ENCODE results near the gene TMEM91.
"Not testable (repeated sequence)": the region's sequence is repeated elsewhere in the genome, so short reads cannot be mapped to it uniquely, and the experiment has no call there.

GRCh38 chr19:41381536-41381935, 5.2 kb downstream of the TMEM91 start:
- TF ChIP-seq, protein P1, sequence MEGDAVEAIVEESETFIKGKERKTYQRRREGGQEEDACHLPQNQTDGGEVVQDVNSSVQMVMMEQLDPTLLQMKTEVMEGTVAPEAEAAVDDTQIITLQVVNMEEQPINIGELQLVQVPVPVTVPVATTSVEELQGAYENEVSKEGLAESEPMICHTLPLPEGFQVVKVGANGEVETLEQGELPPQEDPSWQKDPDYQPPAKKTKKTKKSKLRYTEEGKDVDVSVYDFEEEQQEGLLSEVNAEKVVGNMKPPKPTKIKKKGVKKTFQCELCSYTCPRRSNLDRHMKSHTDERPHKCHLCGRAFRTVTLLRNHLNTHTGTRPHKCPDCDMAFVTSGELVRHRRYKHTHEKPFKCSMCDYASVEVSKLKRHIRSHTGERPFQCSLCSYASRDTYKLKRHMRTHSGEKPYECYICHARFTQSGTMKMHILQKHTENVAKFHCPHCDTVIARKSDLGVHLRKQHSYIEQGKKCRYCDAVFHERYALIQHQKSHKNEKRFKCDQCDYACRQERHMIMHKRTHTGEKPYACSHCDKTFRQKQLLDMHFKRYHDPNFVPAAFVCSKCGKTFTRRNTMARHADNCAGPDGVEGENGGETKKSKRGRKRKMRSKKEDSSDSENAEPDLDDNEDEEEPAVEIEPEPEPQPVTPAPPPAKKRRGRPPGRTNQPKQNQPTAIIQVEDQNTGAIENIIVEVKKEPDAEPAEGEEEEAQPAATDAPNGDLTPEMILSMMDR (IDR thresholded peaks at IDR 0.05), result not testable (repeated sequence)
- not testable (repeated sequence) for TF ChIP-seq POLR2A (IDR thresholded peaks at IDR 0.05)
